MM.1S (cell line): Measurements from ENCODE around the gene PROSER3.
"Not testable (repeated sequence)": the region's sequence is repeated elsewhere in the genome, so short reads cannot be mapped to it uniquely, and the experiment has no call there.

Experiments
- DNase-seq: peaks from one replicate; pipeline ENCODE4 v3.0.0-alpha.2; 2015
- H2AFZ ChIP-seq: fragments of 300-600 bp; sonication (generic); 2 replicates; pipeline ENCODE4 v1.6.0; 2016; ENCODE audit warnings: antibody characterized with exemption, low read length
- H3F3A ChIP-seq: fragments of 300-600 bp; sonication (generic); 2 replicates; pipeline ENCODE4 v1.6.1; 2016; ENCODE audit warnings: mild to moderate bottlenecking, antibody characterized with exemption, low read length, moderate library complexity, mixed read lengths; ENCODE audit not compliant: insufficient read depth
- H3K27ac ChIP-seq: fragments of 300-600 bp; sonication (generic); 2 replicates; pipeline ENCODE4 v1.5.1; 2016; ENCODE audit warnings: mild to moderate bottlenecking, low read length
- H3K27me3 ChIP-seq: fragments of 300-600 bp; sonication (generic); replicated peaks from 2 replicates; pipeline ENCODE4 v1.6.0; 2016; ENCODE audit warnings: low read length; ENCODE audit not compliant: insufficient read depth
- H3K36me3 ChIP-seq: fragments of 300-600 bp; sonication (generic); replicated peaks from 2 replicates; pipeline ENCODE4 v1.6.1; 2016; ENCODE audit warnings: mild to moderate bottlenecking, low read length, mixed read lengths; ENCODE audit not compliant: insufficient read depth
- H3K4me1 ChIP-seq: fragments of 300-600 bp; sonication (generic); 2 replicates; pipeline ENCODE4 v1.6.1; 2016; ENCODE audit warnings: low read length, mixed read lengths
- H3K4me2 ChIP-seq: fragments of 300-600 bp; sonication (generic); 2 replicates; pipeline ENCODE4 v1.6.0; 2016; ENCODE audit warnings: low read depth, low read length
- H3K4me3 ChIP-seq: fragments of 300-600 bp; sonication (generic); 2 replicates; pipeline ENCODE4 v1.5.1; 2016; ENCODE audit warnings: low read length, mixed read lengths
- H3K79me2 ChIP-seq: fragments of 300-600 bp; sonication (generic); 2 replicates; pipeline ENCODE4 v1.6.1; 2016; ENCODE audit warnings: mixed run types, low read length, mixed read lengths
- H3K9ac ChIP-seq: fragments of 300-600 bp; sonication (generic); 2 replicates; pipeline ENCODE4 v1.6.1; 2016; ENCODE audit warnings: low read length, mixed read lengths
- H3K9me2 ChIP-seq: fragments of 300-600 bp; sonication (generic); replicated peaks from 2 replicates; pipeline ENCODE4 v1.6.1; 2016; ENCODE audit warnings: mild to moderate bottlenecking, low read length, mixed read lengths; ENCODE audit not compliant: insufficient read depth
- H3K9me3 ChIP-seq: fragments of 300-600 bp; sonication (generic); replicated peaks from 2 replicates; pipeline ENCODE4 v1.6.1; 2016; ENCODE audit warnings: mild to moderate bottlenecking, low read length, mixed read lengths; ENCODE audit not compliant: insufficient read depth
- H4K20me1 ChIP-seq: fragments of 300-600 bp; sonication (generic); 2 replicates; pipeline ENCODE4 v1.6.1; 2016; ENCODE audit warnings: mild to moderate bottlenecking, low read length, moderate library complexity, mixed read lengths; ENCODE audit not compliant: insufficient read depth
- EZH2 ChIP-seq: fragments of 300-600 bp; sonication (generic); optimal IDR thresholded peaks from 2 replicates; pipeline ENCODE3; 2017; ENCODE audit warnings: low read depth, mild to moderate bottlenecking, antibody characterized with exemption, low read length, mixed read lengths
- EZH2phosphoT487 ChIP-seq: fragments of 300-600 bp; sonication (generic); IDR thresholded peaks from 2 replicates; pipeline ENCODE4 v1.6.1; 2018; ENCODE audit warnings: antibody characterized with exemption, low read length
- TF ChIP-seq, protein P1 (sequence below): fragments of 300-600 bp; sonication (generic); IDR thresholded peaks from 2 replicates; pipeline ENCODE4 v1.5.1; 2016; ENCODE audit warnings: antibody characterized with exemption, low read length, mixed read lengths

PROSER3 gene

GRCh38 chr19:35792888-35793287, 34.9 kb downstream of the PROSER3 start:
- Histone ChIP-seq H3K27me3 (peaks cover 45% of the 10 kb centered on the region), H3K9ac (no peak overlapping the region), H3F3A (no peaks in the 10 kb centered on the region), H3K4me2 (no peak overlapping the region), H3K27ac (no peak overlapping the region), H2AFZ (no peak overlapping the region), H4K20me1 (no peaks in the 10 kb centered on the region), H3K4me1 (no peaks in the 10 kb centered on the region), H3K36me3 (no peaks in the 10 kb centered on the region), H3K79me2 (no peaks in the 10 kb centered on the region), H3K9me2 (no peaks in the 10 kb centered on the region), H3K4me3 (no peak overlapping the region), H3K9me3 (no peaks in the 10 kb centered on the region)
- DNase-seq = no peak
- TF ChIP-seq, protein P1, sequence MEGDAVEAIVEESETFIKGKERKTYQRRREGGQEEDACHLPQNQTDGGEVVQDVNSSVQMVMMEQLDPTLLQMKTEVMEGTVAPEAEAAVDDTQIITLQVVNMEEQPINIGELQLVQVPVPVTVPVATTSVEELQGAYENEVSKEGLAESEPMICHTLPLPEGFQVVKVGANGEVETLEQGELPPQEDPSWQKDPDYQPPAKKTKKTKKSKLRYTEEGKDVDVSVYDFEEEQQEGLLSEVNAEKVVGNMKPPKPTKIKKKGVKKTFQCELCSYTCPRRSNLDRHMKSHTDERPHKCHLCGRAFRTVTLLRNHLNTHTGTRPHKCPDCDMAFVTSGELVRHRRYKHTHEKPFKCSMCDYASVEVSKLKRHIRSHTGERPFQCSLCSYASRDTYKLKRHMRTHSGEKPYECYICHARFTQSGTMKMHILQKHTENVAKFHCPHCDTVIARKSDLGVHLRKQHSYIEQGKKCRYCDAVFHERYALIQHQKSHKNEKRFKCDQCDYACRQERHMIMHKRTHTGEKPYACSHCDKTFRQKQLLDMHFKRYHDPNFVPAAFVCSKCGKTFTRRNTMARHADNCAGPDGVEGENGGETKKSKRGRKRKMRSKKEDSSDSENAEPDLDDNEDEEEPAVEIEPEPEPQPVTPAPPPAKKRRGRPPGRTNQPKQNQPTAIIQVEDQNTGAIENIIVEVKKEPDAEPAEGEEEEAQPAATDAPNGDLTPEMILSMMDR = no peak
- TF ChIP-seq EZH2 (no peak), EZH2phosphoT487 (no peak)

- TF ChIP-seq, protein P1 = no peak
- TF ChIP-seq EZH2 = no peak
- TF ChIP-seq EZH2phosphoT487 = no peak
Measured at GRCh38 chr19:35793381-35794165, 35.6 kb downstream of the PROSER3 start.

GRCh38 chr19:35795564-35795963, 37.6 kb downstream of the PROSER3 start:
- H3K9me2 ChIP-seq, H3K4me3 ChIP-seq, H3K4me1 ChIP-seq, H3F3A ChIP-seq, DNase-seq, H3K27ac ChIP-seq, H3K9me3 ChIP-seq, H3K4me2 ChIP-seq, H2AFZ ChIP-seq, H3K36me3 ChIP-seq, H3K9ac ChIP-seq, H3K79me2 ChIP-seq, H4K20me1 ChIP-seq: not testable (repeated sequence)
- peaks cover 67% of the 10 kb centered on the region for H3K27me3 ChIP-seq

More at GRCh38 chr19:35793381-35794165, 35.6 kb downstream of the PROSER3 start:
- H3K4me3 ChIP-seq = no peak overlapping the region
- no peaks in the 10 kb centered on the region for H3F3A ChIP-seq
- no peak overlapping the region for H3K4me2 ChIP-seq
- no peak for DNase-seq
- H3K36me3 ChIP-seq = no peaks in the 10 kb centered on the region
- no peak overlapping the region for H3K9ac ChIP-seq
- no peaks in the 10 kb centered on the region for H3K4me1 ChIP-seq
- no peaks in the 10 kb centered on the region for H3K79me2 ChIP-seq
- peaks cover 50% of the 10 kb centered on the region for H3K27me3 ChIP-seq
- H3K27ac ChIP-seq = no peak overlapping the region
- no peaks in the 10 kb centered on the region for H3K9me3 ChIP-seq
- no peak overlapping the region for H2AFZ ChIP-seq
- no peaks in the 10 kb centered on the region for H4K20me1 ChIP-seq
- H3K9me2 ChIP-seq = no peaks in the 10 kb centered on the region
